B cell (primary cell): ENCODE data around the gene DLK2. TPM values are rescaled to one million over a fixed set of nuclear protein-coding genes. Genes with fewer than 3 reads are reported as not detected.
"Not testable (repeated sequence)": the region's sequence is repeated elsewhere in the genome, so short reads cannot be mapped to it uniquely, and the experiment has no call there.

Experiments used
- ATAC-seq: fragments of 200-7000 bp; cut with Tn5 transposase; one replicate; pipeline ENCODE4 v1.10.0; 2021; ENCODE audit warnings: low read depth, mild to moderate bottlenecking, moderate number of reproducible peaks, moderate library complexity
- CTCF ChIA-PET: fragments of 350-600 bp; sonication (Branson Sonifier 250); formaldehyde crosslinking; loops from one replicate; lab custom pipeline; 2021; ENCODE audit warnings: antibody characterized with exemption, inconsistent platforms; lab: Charles Lee
- POLR2A ChIA-PET: fragments of 350-600 bp; sonication (Branson Sonifier 250); formaldehyde crosslinking; loops from one replicate; lab custom pipeline; 2021; ENCODE audit warnings: antibody characterized with exemption; lab: Charles Lee
- DNase-seq: peaks from one replicate; pipeline ENCODE4 v3.0.0; 2013
- H2AFZ ChIP-seq: 2 replicates; pipeline ENCODE4 v1.6.1; 2012; ENCODE audit warnings: mild to moderate bottlenecking, low read depth, low read length; ENCODE audit not compliant: insufficient read depth, poor library complexity, severe bottlenecking
- H3K27ac ChIP-seq, 2 donors: 1 replicate in 1 of 2; 2 replicates in 1 of 2; pipeline ENCODE4 v1.5.1; 2012 to 2013; ENCODE audit warnings: low read length in 2 of 2, mild to moderate bottlenecking in 2 of 2, moderate library complexity in 1 of 2
- H3K27me3 ChIP-seq, 4 experiments: fragments of 200-600 bp in 1 of 4; sonication (generic) in 1 of 4; replicated peaks in 1 of 4; 1 replicate in 2 of 4; 2 replicates in 2 of 4; pipeline versions ENCODE4 v1.6.1 to v1.7.0; 2013 to 2016; ENCODE audit warnings: low read length in 3 of 4, mild to moderate bottlenecking in 2 of 4, mixed read lengths in 1 of 4, moderate library complexity in 1 of 4; ENCODE audit not compliant: insufficient read depth in 4 of 4, control insufficient read depth in 3 of 4; ENCODE audit errors: control extremely low read depth in 1 of 4
- H3K36me3 ChIP-seq, 2 experiments: replicated peaks in 1 of 2; 1 replicate in 1 of 2; 2 replicates in 1 of 2; pipeline versions ENCODE4 v1.6.1 to v1.7.1; 2013; ENCODE audit warnings: low read length in 1 of 2; ENCODE audit not compliant: insufficient read depth in 2 of 2, control insufficient read depth in 1 of 2; ENCODE audit errors: control extremely low read depth in 1 of 2, extremely low read depth in 1 of 2
- H3K4me1 ChIP-seq, 2 donors: fragments of 200-600 bp in 1 of 2; sonication (generic) in 1 of 2; 1 replicate in 1 of 2; 2 replicates in 1 of 2; pipeline versions ENCODE4 v1.5.1 to v1.6.1; 2013 to 2017; ENCODE audit warnings: low read length in 2 of 2; ENCODE audit not compliant: control insufficient read depth in 2 of 2, insufficient read depth in 2 of 2
- H3K4me2 ChIP-seq: replicated peaks from 2 replicates; pipeline ENCODE3; 2012; ENCODE audit warnings: mild to moderate bottlenecking, low read depth, low read length; ENCODE audit not compliant: poor library complexity, severe bottlenecking
- H3K4me3 ChIP-seq, 5 experiments: fragments of 200-600 bp in 1 of 5; sonication (generic) in 1 of 5; 1 replicate in 3 of 5; 2 replicates in 2 of 5; pipeline versions ENCODE4 v1.5.1 to v1.7.0; 2011 to 2016; ENCODE audit warnings: low read length in 4 of 5, mild to moderate bottlenecking in 4 of 5, low read depth in 2 of 5, control low read depth in 1 of 5, moderate library complexity in 1 of 5; ENCODE audit not compliant: insufficient read depth in 1 of 5; ENCODE audit errors: control extremely low read depth in 1 of 5, extremely low read depth in 1 of 5
- H3K79me2 ChIP-seq: fragments of 200-600 bp; sonication (generic); one replicate; pipeline ENCODE4 v1.6.0; 2016; ENCODE audit warnings: low read length; ENCODE audit not compliant: control insufficient read depth, insufficient read depth
- H3K9ac ChIP-seq: fragments of 200-600 bp; sonication (generic); 2 replicates; pipeline ENCODE4 v1.6.1; 2017; ENCODE audit warnings: mild to moderate bottlenecking, low read length, moderate library complexity
- H3K9me3 ChIP-seq, 3 donors: one replicate each; pipeline versions ENCODE4 v1.6.1 to v1.7.1; 2013; ENCODE audit warnings: low read length in 2 of 3; ENCODE audit not compliant: control insufficient read depth in 2 of 3, insufficient read depth in 1 of 3; ENCODE audit errors: control extremely low read depth in 1 of 3
- H4K20me1 ChIP-seq: 2 replicates; pipeline ENCODE4 v1.6.0; 2012; ENCODE audit warnings: mild to moderate bottlenecking, low read length; ENCODE audit not compliant: insufficient read depth, control insufficient read depth, poor library complexity, severe bottlenecking
- H3K27ac Mint-ChIP-seq: one replicate; pipeline ENCODE4 v1.8.0; 2021; ENCODE audit warnings: mixed read lengths
- H3K27me3 Mint-ChIP-seq: one replicate; pipeline ENCODE4 v1.8.0; 2021; ENCODE audit warnings: mixed read lengths
- H3K4me1 Mint-ChIP-seq: one replicate; pipeline ENCODE4 v1.8.0; 2021; ENCODE audit warnings: mixed read lengths
- H3K4me3 Mint-ChIP-seq: one replicate; pipeline ENCODE4 v1.8.0; 2021; ENCODE audit warnings: mixed read lengths
- H3K9me3 Mint-ChIP-seq: one replicate; pipeline ENCODE4 v1.8.0; 2022; ENCODE audit warnings: mixed read lengths; ENCODE audit not compliant: insufficient read depth
- EZH2 ChIP-seq: IDR thresholded peaks from 2 replicates; pipeline ENCODE4 v1.6.1; 2012; ENCODE audit warnings: borderline replicate concordance, low read depth, mild to moderate bottlenecking, moderate library complexity, low read length; ENCODE audit not compliant: insufficient read depth, poor library complexity, severe bottlenecking
- WGBS: methylation state at CpG from one replicate; pipeline ENCODE4 v1.1.5; 2013; ENCODE audit warnings: missing lambda C conversion rate; ENCODE audit not compliant: insufficient coverage; 5-methylcytosine and 5-hydroxymethylcytosine counted together
- intact Hi-C: fragments of 100-400 bp; cut with micrococcal nuclease; formaldehyde crosslinking; loops from one replicate; pipeline ENCODE4 v1.10.0; 2022
- polyA plus RNA-seq: library from polyadenylated mRNA; depleted of rRNA; stranded (reverse); fragments of >200 nt; gene quantifications from 2 replicates; pipeline ENCODE4 v1.2.3, GENCODE V29; 2012
- total RNA-seq, 2 donors: library from RNA; stranded (reverse); fragments of 120-200 nt in 1 of 2; gene quantifications; 1 replicate in 1 of 2; 2 replicates in 1 of 2; pipeline versions ENCODE4 v1.2.3 to v1.2.4, GENCODE V29; 2013 to 2022
- TF ChIP-seq, protein P1 (sequence below): fragments of 200-600 bp; IDR thresholded peaks from one replicate; pipeline ENCODE4 v1.8.0; 2022; ENCODE audit warnings: antibody characterized with exemption, mild to moderate bottlenecking

Gene DLK2
- total and polyA plus RNA-seq, 2 donors (not counting 1 experiment from before 2014, with no cell fraction given): 0.34 TPM; not detected in 1

DNA sequence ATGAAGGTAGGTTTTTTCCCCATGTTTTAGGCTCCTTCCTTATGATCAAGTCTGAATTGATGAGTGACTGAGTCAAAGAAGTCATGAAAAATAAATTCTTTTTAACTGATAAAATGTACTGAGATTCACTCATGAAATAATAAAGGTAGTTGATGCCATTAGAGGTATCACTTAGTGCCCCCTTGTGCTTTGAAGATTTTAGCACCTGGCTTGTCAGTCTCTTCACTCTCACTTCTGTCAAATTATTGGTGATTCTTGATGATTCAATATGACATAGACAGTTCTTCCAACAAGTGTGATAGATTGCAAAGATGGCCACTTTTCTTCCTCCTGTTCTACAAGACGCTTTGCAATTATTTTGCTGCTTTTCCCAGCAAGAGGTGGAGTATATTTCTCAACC is 4.2 kb upstream of the DLK2 start:
- Mint-ChIP-seq H3K27me3 (peaks cover 6% of the 10 kb centered on the region), H3K9me3 (no peaks in the 10 kb centered on the region), H3K4me1 (peaks cover 11% of the 10 kb centered on the region), H3K27ac (no peak overlapping the region), H3K4me3 (no peak overlapping the region)
- Histone ChIP-seq H3K9me3 (peaks cover 0 to 2% (median 0%) of the 10 kb centered on the region in 3 donors), H3K4me3 (no peak overlapping the region), H2AFZ (no peak overlapping the region), H3K9ac (no peak overlapping the region), H3K4me2 (no peak overlapping the region), H3K79me2 (no peaks in the 10 kb centered on the region), H4K20me1 (no peaks in the 10 kb centered on the region), H3K27me3 (peaks cover 0 to 12% (median 6%) of the 10 kb centered on the region in 4 experiments), H3K27ac (no peak overlapping the region), H3K4me1 (peaks cover 7 to 12% of the 10 kb centered on the region in 2 donors), H3K36me3 (no peaks in the 10 kb centered on the region)
- TF ChIP-seq EZH2: no peak
- TF ChIP-seq, protein P1, sequence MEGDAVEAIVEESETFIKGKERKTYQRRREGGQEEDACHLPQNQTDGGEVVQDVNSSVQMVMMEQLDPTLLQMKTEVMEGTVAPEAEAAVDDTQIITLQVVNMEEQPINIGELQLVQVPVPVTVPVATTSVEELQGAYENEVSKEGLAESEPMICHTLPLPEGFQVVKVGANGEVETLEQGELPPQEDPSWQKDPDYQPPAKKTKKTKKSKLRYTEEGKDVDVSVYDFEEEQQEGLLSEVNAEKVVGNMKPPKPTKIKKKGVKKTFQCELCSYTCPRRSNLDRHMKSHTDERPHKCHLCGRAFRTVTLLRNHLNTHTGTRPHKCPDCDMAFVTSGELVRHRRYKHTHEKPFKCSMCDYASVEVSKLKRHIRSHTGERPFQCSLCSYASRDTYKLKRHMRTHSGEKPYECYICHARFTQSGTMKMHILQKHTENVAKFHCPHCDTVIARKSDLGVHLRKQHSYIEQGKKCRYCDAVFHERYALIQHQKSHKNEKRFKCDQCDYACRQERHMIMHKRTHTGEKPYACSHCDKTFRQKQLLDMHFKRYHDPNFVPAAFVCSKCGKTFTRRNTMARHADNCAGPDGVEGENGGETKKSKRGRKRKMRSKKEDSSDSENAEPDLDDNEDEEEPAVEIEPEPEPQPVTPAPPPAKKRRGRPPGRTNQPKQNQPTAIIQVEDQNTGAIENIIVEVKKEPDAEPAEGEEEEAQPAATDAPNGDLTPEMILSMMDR: no peak
- ATAC-seq (no peak), DNase-seq (no peak)
- ChIA-PET CTCF (interaction anchor here (1.2 kb wide), 1 partner anchor 28 kb away, joined by 3 read pairs; no protein-coding TSS in a partner anchor), POLR2A (no interaction called here)
- WGBS: no CpG with 5 or more reads among the region's 1 CpG
- intact Hi-C loops: loop anchor here (5.0 kb wide), 1 partner anchor 192 kb away; no protein-coding TSS in a partner anchor

DNA sequence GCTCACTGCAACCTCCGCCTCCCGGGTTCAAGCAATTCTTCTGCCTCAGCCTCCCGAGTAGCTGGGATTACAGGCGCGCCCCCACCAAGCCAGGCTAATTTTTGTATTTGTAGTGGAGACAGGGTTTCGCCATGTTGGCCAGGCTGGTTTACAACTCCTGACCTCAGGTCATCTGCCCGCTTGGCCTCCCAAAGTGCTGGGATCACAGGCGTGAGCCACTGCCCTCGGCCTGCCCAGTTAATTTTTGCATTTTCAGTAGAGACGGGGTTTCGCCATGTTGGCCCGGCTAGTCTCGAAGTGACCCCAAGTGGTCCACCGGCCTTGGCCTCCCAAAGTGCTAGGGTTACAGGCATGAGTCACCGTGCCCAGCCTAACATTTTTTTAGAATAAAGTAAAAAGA is 2.8 kb upstream of the DLK2 start:
- not testable (repeated sequence) for H3K27ac ChIP-seq, H3K27me3 ChIP-seq, ATAC-seq, H3K27ac Mint-ChIP-seq, H3K27me3 Mint-ChIP-seq, H4K20me1 ChIP-seq, DNase-seq, H2AFZ ChIP-seq, H3K36me3 ChIP-seq, H3K9me3 Mint-ChIP-seq, H3K79me2 ChIP-seq, H3K4me3 ChIP-seq, H3K9me3 ChIP-seq, H3K4me2 ChIP-seq, H3K4me3 Mint-ChIP-seq, H3K9ac ChIP-seq
- intact Hi-C loops: loop anchor here (5.0 kb wide), 1 partner anchor 191 kb away; no protein-coding TSS in a partner anchor
- ChIA-PET CTCF (interaction anchor here (0.7 kb wide), 1 partner anchor 521 kb away, joined by 4 read pairs; no protein-coding TSS in a partner anchor), POLR2A (interaction anchor here (0.7 to 0.8 kb wide), 2 partner anchors 19 to 227 kb away, joined by 3 read pairs; partner anchors contain the start of gene TJAP1)
- peaks cover 14% of the 10 kb centered on the region for H3K4me1 Mint-ChIP-seq
- H3K4me1 ChIP-seq: peaks cover 7 to 12% of the 10 kb centered on the region in 2 donors
- 97% methylated on average over 14 of the region's 15 CpGs for WGBS
